HG03439 (cell line): Measurements from ENCODE around the gene ST7.
"Not testable (repeated sequence)": the region's sequence is repeated elsewhere in the genome, so short reads cannot be mapped to it uniquely, and the experiment has no call there.

ENCODE experiments used
- ATAC-seq: cut with Tn5 transposase; IDR thresholded peaks from one replicate; pipeline ENCODE4 v1.9.1; 2021; ENCODE audit warnings: mild to moderate bottlenecking, moderate library complexity; ENCODE audit not compliant: unreplicated experiment

The ST7 gene

DNA sequence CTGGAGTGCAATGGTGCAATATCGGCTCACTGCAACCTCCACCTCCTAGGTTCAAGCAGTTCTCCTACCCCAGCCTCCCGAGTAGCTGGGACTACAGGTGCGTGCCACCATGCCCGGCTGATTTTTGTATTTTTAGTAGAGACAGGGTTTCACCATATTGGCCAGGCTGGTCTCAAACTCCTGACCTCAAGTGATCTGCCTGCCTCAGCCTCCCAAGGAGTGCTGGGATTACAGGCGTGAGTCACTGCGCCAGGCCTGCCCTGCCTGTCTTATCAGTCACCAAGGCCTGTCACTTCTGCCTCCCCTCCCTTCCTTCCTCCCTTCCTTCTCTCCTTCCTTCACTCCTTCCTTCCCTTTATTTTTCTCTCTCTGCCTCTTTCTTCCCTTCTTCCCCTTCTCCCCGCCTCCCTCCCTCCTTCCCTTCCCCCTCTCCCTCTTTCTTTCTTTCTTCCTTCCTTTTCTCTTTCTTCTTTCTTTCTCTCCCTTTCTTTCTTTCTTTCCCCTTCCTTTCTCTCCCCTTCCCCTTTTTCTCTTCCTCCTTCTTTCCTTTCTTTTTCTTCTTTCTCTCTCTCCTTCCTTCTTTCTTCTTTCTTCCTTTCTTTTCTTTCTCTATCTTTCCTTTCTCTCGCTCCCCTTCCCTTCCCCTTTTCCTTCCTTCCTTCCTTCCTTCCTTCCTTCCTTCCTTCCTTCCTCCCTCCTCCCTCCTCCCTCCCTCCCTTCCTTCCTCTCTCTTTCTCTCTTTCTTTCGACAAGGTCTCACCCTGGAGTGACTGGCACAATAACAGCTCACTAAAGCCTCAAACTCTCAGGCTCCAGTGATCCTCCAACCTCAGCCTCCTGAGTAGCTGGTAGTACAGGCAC, 3.1 kb upstream of the ST7 start:
- no peak for ATAC-seq

DNA sequence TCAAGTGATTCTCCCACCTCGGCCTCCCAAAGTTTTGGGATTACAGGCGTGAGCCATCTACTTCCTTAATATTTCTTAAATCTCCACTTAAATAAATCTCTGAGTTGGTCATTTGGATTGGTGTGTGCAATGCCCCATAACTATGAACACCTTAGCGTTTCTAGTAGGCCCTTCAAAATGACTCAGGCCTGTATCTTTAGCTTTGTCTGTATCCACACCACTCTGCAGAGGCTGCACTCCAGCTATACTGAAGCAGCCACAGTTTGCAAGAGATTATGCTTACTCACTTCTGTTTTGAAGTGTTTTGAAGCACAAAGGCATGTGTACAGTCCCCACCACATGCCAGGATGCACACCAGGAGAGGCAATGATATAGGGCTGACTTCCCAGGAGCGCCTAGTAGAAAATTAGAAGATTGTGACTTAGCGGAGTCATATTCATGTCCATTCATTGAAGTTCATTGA, 2.4 kb upstream of the ST7 start:
- ATAC-seq, result no peak

DNA sequence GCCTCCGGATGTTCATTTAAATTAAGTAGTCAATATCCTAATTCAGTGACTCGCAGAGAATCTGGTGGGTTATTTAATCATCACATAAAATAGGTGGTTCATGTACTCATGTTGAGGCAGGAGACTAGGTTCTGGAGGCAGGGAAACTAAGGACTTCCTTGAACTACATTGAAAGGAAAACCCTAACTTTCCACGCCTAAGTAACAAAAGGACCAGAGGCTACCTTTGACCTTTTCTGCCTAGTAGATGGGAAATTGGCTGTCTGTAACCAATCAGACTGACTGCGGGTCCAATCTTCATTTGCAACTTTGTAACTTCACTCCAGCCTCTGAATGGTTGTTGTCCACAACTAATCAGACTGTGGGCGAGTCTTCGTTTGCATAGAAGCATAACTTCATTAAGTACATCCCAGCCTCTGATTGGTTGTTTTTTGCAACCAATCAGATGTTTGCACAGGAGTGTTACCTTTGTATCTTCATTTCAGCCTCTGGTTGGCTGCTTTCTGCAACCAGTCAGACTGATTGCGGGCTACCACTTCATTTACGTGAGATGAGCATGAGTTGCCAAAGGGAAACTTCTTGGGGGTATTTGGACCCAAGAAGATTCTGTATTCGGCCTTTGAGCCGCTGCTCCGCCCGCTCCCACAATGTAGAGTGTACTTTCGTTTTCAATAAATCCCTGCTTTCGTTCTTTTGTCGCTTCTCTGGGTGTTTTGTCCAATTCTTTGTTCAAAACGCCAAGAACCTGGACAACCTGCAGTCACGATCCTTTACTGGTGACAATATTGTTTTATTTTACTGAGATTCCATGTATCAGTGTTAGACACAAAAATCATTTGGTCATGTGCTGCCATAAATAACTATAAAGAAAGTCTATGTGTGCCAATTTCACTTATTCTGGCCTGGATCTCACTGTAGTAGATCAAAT, 1.7 kb upstream of the ST7 start:
- ATAC-seq, result no peak

DNA sequence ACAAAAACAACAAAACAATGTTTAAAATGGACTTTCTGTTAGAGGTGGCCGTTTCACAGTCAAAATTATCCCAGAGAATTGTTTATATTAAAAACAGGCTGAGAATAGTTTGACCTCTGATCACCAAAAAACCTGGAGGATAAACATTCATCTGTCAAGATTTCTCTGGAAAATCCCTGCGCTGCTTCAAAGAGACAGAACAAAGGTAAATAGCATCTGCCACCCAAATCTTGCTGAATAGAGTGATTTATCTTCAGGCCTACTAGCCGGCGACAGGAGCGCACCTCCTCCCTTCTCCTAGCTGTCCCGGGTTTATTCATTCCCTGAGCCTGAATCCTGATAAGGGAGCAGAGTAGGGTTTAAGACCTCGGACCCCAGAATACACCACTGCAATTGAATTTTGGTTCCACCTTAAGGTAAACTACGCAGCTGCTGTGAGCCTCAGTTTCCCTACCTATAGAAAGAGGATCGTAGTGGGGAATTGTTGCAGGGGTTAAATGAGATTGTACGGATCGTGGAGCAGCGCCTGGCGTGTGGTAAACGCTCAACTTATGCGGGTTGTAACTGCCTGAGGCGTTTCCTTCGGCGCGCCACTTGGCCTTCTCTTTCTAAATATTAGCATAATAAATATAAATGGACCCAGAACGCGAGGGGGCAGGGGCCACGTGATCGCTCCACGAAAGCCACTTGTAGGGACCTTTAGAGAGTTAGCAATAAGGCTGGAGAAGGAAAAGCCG, 498 bp upstream of the ST7 start:
- peak; percentile 12 for ATAC-seq

DNA sequence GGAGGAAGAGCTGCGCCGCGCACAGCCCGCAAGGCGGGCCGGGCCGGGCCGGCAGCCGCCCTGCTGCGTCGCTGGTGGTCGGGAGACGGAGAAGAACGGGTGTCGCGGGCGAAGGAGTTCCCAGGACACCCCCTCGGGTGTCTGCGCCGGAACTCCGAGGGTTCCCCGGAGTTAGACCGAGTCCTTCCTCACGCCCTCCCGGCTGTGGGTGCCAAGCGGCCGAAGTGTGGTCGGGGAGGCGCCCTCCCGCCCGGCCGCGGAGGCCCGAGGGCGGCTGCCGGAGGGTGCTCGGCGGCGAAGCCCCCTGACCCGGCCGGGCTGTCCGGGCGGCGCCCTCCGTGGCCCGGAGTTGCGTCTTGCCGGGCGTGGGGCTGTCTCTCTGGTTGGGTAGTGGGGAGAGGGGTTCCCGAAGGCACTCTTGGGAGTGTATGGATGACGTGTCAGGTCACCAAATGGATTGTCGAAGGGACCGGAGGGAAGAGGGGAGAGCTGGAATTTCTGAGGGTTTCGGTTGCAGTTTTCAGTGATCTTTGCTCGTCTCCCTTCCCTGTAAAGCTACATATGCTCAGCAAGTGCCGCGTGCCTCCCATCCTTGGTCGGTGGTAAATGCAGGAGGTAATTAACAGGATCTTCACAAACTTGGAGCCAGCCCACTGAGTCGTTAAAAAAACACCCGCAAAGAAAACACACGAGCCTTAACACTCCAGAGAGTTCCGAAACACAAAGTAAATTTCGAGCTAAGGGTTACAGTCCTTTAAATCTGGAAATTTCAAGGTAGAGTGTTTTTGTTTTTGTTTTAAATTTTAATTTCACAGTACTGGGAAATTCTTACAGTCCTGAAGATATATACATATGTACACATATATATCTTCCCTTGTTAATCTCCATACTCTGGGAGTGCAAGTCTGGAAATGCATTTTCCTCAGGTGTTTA, 871 bp downstream of the ST7 start:
- ATAC-seq, result peak; percentile 15

GRCh38 chr7:116955340-116955739, 2.0 kb downstream of the ST7 start:
- ATAC-seq, result no peak

- peak; percentile 67 for ATAC-seq
Measured at GRCh38 chr7:116955801-116956476, 2.6 kb downstream of the ST7 start.

GRCh38 chr7:116956477-116956804, 3.1 kb downstream of the ST7 start:
- ATAC-seq, result no peak

GRCh38 chr7:116957874-116958273, 4.6 kb downstream of the ST7 start:
- ATAC-seq, result no peak

- ATAC-seq, result not testable (repeated sequence)
Measured at GRCh38 chr7:116961966-116962673, 8.8 kb downstream of the ST7 start.

DNA sequence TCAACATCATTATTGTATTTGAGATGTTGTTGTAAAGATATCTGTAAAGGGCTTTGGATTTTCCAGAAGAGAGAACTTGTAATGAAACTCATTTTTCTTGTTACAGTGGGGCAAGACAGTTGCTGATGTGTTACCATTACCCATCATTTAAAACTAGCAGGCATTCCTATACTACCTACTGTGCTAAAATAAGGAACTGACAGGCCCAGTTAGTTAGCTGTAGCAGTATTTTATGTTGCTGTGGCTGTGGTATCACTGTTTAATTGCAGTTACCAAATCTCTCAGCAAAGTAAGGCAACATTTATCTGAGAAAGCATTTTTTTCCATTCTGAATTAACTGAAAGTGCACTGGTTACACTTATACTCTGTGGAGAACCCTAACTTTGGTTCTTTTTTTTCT, 9.9 kb downstream of the ST7 start:
- no peak for ATAC-seq

GRCh38 chr7:116966601-116967000, 13.3 kb downstream of the ST7 start:
- no peak for ATAC-seq

DNA sequence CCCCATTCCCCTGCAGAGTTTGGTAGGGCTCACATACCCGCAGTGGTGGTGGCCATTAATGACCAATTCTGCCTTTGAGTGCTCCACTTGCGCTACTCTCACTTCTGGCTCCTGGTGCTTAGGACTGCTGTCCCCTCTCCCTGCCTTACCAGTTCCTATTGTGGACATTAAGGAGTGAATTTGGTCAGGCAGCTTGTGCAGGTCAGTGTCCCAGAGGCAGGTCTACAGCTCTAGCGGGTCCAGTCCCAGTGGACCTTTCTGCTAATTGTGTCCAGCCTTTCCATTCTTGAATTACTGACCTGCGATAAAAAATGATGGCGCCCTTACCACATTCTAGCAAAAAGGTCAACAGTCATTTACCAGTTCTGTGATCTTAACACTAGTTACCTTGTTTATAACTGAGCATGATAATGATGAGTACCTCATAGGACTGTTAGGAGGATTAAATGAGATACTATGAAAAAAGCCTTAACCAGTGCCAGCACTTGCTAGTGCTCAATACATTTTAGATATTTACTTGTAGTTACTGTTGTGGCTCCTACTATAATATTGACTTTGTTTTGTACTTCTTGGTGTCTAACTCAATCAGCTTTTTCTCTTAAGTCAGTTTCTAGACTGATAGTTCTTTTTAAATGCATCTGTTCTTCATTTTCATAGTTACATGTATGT, 14.1 kb downstream of the ST7 start:
- ATAC-seq, result no peak

DNA sequence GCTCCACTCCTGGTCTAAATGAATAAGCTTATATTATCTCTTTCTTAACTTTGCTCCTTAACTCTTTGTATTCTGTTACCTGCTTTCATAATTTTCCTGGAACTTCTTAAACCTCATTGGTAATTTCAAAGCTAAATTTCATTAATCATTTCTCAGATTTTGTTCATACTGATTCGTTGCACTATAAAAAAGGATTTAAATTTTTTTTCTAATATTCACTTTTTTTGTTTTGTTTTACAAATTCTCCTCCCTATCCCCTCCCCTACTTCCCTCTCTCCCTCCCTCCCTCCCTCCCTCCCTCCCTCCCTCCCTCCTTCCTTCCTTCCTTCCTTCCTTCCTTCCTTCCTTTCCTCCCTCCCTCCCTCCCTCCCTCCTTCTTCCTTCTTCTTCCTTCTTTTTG, 14.7 kb downstream of the ST7 start:
- ATAC-seq, result no peak

- ATAC-seq, result no peak
Measured at GRCh38 chr7:116968631-116969030, 15.3 kb downstream of the ST7 start.

DNA sequence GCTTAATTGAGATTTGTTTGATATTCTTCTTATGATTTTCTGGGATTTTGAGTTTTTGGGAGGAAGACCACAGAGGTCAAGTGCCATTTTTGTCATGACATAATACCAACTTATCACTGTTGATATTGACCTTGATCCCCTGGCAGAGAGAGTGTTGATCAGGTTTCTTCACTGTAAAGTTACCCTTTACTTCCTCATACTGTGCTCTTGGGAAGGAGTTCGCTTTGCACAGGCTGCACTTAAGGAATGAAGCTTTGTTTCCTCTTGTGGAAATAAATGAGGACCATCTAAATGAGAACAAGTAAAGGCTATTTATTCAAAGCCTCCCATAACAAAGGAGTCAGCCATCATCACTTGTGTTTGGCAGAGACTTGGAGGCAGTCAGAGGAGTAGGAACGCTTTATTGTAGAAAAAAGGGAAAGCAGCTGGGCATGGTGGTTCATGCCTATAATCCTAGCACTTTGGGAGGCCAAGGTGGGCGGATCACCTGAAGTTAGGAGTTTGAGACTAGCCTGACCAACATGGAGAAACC, 16.1 kb downstream of the ST7 start:
- no peak for ATAC-seq

DNA sequence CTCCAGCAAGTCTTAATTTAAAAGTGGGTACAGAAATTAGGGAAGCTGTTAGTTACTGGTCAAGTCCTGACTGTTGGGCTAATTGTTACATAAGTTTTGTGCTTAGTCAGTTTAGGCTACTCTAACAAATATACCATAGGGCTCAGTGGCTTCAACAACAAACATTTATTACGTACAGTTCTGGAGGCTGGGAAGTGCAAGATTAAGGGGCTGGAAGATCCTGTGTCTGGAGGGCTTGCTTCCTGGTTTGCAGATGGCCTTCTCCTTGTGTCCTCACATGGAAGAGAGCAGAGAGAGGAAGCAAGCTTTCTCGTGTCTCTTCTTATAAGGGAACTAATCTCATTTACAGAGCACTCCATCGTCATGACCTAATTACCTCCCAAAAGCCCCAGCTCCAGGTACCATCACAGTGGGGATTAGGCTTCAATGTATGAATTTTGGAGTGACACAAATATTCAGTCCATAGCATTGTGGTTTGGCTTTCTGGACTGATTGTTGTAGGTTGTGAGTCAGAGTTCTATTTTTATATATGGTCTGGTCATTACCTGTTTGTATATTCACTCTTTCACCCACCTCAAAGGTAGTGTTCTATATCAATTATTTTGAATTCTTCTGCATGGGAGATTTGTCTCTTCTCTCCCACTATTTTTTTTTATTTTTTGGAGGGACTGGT, 17.1 kb downstream of the ST7 start:
- ATAC-seq, result peak; percentile 77

DNA sequence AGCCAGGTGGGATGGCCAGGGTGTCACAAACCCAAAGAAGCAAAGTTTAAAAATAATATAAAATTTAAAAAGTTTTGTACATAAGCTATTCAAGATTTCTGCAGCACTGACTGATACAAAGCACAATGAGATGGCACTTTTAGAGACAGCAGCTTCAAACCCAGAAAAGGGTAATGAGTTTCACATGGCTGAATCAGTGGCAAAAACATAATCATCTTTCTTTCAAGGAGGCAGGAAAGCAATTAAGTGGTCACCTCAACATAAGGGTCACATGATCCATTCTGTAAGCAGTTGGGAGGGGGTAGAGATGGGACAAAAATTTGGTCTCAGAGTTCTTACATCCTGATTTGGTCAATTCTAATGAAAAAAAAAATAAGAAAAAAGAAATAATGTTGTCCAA, 17.9 kb downstream of the ST7 start:
- ATAC-seq, result not testable (repeated sequence)
